ENCODE results near the gene CFAP221. TPM values are rescaled to one million over a fixed set of nuclear protein-coding genes. Genes with fewer than 3 reads are reported as not detected.
A peak's percentile ranks its signal among the peaks of the same experiment; 100 is the strongest.

The CFAP221 gene
- total RNA-seq, 8 experiments from 2014 or later, result 0.52 to 18.7 (median 6.0) TPM; not detected in 1

GRCh38 chr2:119702918-119703401 is 158.7 kb downstream of the CFAP221 start:
- in situ Hi-C loops (cut with MboI; ENCODE audit: low pct_unique_long_range_greater_than_20kb in 2 of 9, low sequenced_read_pairs in 9 of 9, unreplicated experiment in 9 of 9), result no loop called here
- Histone ChIP-seq H3K4me1 (replicated peaks in 1 of 2) (peaks cover 6 to 7% of the 10 kb centered on the region in 2 donors), H3K4me3 (no peak overlapping the region), H3K27ac (no peak overlapping the region)
- WGBS, 10 experiments, result 0 to 20% (median 5%) methylated on average over 1 to 7 of the region's 13 CpGs; no CpG with 5 or more reads in 7 of the 10 experiments
- ATAC-seq (replicated peaks in 6 of 8), result peak; percentile 77 to 97 (median 90)

- H3K4me3 ChIP-seq, result no peak overlapping the region
- in situ Hi-C loops (cut with MboI; ENCODE audit: low pct_unique_long_range_greater_than_20kb in 2 of 9, low sequenced_read_pairs in 9 of 9, unreplicated experiment in 9 of 9), result no loop called here
- 0 to 100% (median 77%) methylated on average over 1 to 5 of the region's 5 CpGs; no CpG with 5 or more reads in 4 of the 10 experiments for whole genome bisulfite sequencing, 10 experiments
- no peak for ATAC-seq (replicated peaks in 6 of 8)
- peaks cover 6 to 7% of the 10 kb centered on the region in 2 donors for H3K4me1 ChIP-seq (replicated peaks in 1 of 2)
- H3K27ac ChIP-seq, result no peak overlapping the region
Observed at GRCh38 chr2:119703526-119703925, 159.3 kb downstream of the CFAP221 start.

- no peak overlapping the region for H3K27ac ChIP-seq
- in situ Hi-C loops (cut with MboI; ENCODE audit: low pct_unique_long_range_greater_than_20kb in 2 of 9, low sequenced_read_pairs in 9 of 9, unreplicated experiment in 9 of 9), result no loop called here
Observed at GRCh38 chr2:119704670-119705120, 160.4 kb downstream of the CFAP221 start.

DNA sequence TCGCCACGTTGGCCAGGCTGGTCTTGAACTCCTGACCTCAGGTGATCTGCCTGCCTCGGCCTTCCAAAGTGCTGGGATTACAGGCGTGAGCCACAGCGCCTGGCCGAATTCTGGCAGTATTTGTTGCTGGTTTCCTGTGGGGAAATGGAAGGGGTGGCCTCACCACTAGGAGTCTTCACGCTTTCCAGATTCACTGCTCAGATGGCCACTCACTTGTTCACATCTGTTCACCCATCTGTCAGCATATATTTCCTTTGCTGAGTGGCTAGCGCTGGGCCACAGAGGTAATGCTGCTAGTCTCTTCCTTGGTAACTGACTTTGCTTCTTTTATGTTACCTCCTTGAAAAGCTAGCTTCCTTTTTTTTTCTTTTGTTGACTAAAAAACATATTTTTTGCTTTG is 162.0 kb downstream of the CFAP221 start:
- H3K4me1 ChIP-seq (replicated peaks in 1 of 2), result no peaks in the 10 kb centered on the region
- H3K27ac ChIP-seq, result no peak overlapping the region
- no peak for ATAC-seq (replicated peaks in 6 of 8)
- H3K4me3 ChIP-seq, result no peak overlapping the region
- 75 to 100% (median 98%) methylated on average over 1 to 5 of the region's 8 CpGs for WGBS, 10 experiments
- in situ Hi-C loops (cut with MboI; ENCODE audit: low pct_unique_long_range_greater_than_20kb in 2 of 9, low sequenced_read_pairs in 9 of 9, unreplicated experiment in 9 of 9), result no loop called here

More at GRCh38 chr2:119704670-119705120, 160.4 kb downstream of the CFAP221 start:
- Histone ChIP-seq H3K4me1 (replicated peaks in 1 of 2) (peaks cover 6 to 7% of the 10 kb centered on the region in 2 donors), H3K4me3 (no peak overlapping the region)
- ATAC-seq (replicated peaks in 6 of 8), result no peak
- 14 to 100% (median 50%) methylated on average over 1 to 2 of the region's 2 CpGs; no CpG with 5 or more reads in 5 of the 10 experiments for WGBS, 10 experiments

Other genes starting within 250 kb of the CFAP221 start
- 10 to 100 TPM in 7 of 8 experiments, 1 to 10 TPM in 1; 9.5 to 25.1 (median 13.3) TPM for gene C2orf76, start 177.6 kb upstream of the CFAP221 start, total RNA-seq
- 100 to 1,000 TPM in 5 of 8 experiments, 10 to 100 TPM in 3; 50.3 to 336 (median 137) TPM for gene DBI, start 177.5 kb upstream of the CFAP221 start, total RNA-seq
- gene TMEM37, start 112.6 kb upstream of the CFAP221 start, total RNA-seq, result 10 to 100 TPM in 1 of 8 experiments, under 1 TPM in 7; 0.11 to 10.5 (median 0.36) TPM
- under 1 TPM in 4 of 8 experiments, not detected in 4; 0.05 to 0.84 (median 0.35) TPM for gene SCTR, start 20.0 kb upstream of the CFAP221 start, total RNA-seq
- gene TMEM177, start 134.8 kb downstream of the CFAP221 start, total RNA-seq, result 10 to 100 TPM; 10.1 to 20.0 (median 13.5) TPM
- gene PTPN4, start 215.5 kb downstream of the CFAP221 start, total RNA-seq, result 10 to 100 TPM; 10.9 to 37.1 (median 20.4) TPM